ENCODE results near the gene RNF130.
A peak's percentile ranks its signal among the peaks of the same experiment; 100 is the strongest.

RNF130 gene

DNA sequence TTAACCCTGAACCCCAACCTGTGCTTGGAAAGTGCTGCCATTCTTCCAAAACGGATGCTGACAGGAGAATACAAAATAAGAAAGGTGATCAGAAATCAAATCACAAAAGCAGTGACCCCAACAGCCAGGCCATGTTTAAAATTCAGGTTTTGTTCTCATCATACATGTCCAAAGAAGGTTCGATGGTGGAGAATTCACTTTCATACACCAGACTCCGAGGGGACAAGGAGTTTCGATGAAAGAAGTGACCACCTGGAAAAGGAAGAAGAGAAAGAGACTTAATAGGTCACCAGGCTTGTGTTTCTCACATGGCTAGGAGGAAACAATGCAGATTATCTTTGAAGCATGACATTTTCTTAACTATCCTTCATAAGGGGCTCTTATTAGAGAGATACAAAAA lies 151.4 kb downstream of the RNF130 start:
- no peak for FAIRE-seq
- DNase-seq (ENCODE audit: low spot score), result no peak

DNA sequence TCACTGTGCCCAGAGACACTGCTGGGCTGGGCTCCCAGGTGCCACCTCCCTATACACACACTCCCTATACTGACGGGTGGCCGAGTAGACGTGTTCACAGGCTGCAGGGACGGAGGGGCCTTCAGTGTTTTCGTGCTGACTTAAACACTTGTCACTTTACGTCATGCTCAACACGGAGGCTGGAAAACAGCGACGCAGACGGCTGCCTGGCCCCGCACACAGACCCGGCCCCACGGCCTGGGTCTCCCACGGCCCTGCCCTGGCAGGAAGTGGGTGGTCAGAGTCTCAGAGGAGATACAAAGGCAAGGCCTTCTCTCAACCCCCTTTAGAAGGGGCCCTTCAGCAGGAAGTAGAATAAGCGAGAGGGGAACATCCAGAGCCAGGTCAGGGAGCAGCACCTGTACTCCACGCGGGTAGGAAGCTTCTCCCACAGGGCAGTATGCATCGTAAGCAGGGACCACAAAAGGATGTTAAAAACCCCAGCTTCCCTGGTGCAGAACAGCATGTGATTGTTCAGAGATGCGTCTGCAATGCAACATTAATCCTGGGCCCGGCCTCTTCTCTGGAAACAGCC lies 152.0 kb downstream of the RNF130 start:
- FAIRE-seq (no peak), DNase-seq (ENCODE audit: low spot score) (no peak)

DNA sequence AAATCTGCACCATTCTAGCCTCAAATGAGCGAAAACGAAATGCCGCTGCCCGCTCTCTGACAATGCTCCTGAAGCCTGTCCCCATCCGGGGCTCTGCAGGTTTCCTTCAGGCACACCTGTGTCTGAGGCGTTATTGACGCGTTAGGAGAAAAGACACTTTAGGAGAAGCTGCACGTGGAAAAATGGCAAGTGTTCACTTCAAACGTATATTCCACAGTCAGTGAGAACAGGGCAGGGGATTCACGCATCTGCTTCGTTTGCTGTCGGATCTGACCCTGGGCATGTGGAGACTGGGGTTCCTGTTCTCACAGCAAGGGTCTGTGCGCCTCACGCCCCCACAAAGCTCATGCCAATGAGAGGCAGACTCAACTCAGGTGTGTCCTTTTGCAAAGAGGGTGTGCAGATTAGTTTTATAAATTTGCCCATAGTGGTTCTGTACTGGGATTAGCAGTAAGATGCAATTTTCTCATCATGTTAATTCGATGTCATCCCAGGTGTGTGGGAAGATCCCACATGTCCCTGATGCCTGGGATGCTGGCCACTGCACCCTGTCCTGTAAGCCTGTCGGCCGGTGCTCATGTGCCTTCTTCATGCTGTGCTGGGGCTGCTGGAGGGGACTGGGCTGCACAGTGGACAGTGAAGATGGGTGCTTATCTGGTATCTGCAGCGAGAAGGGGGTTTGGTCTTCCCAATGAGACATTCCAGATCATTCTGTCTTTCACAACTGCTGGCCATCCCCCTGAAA lies 152.6 kb downstream of the RNF130 start:
- FAIRE-seq (no peak), DNase-seq (ENCODE audit: low spot score) (no peak)

DNA sequence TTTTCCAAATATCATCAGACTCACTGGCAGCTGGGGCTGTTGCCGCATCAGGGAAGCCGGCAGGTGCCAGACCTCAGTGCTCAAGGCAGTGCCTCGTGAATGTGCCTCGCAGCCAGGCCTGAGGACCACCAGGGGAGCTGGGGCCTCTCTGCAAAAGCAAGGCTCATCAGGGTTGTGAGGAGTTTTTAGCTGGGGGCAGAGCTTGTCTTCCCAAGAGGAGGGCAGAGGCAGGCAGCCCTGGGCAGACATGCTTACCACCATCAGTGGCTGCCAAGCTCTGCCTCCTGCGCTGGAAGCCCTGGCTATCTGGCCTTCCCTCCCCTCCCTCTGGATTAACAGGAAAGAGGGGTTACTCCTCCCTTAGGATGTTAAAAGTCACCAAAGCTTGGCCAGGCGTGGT lies 155.0 kb downstream of the RNF130 start:
- FAIRE-seq (no peak), DNase-seq (ENCODE audit: low spot score) (no peak)

DNA sequence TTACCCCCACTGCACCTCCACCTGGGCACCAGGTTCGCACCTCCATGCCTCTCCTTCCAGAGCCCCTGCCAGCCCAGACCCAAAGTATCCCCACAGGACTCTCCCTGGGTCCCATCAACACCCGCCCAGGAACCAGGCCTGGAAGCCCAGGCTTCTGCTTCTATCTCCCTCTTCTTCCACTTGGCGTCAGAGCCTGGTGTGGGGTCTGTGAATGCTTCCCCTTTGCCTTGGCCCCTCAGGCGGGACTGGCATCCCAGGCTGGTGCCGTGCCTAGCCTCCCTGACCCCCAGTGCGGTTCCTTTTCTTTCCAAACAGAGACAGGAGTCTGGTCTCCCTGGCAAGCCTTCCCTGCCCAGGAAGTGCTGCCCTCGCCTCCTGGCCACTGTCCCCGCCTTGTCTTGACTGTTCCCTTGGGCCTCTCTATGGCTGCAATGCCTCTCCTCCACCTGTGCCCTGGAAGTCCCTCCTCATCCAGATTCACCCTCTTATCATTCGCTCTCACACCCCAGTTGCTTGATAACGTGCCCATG lies 156.1 kb downstream of the RNF130 start:
- no peak for DNase-seq (ENCODE audit: low spot score)
- no peak for FAIRE-seq

DNA sequence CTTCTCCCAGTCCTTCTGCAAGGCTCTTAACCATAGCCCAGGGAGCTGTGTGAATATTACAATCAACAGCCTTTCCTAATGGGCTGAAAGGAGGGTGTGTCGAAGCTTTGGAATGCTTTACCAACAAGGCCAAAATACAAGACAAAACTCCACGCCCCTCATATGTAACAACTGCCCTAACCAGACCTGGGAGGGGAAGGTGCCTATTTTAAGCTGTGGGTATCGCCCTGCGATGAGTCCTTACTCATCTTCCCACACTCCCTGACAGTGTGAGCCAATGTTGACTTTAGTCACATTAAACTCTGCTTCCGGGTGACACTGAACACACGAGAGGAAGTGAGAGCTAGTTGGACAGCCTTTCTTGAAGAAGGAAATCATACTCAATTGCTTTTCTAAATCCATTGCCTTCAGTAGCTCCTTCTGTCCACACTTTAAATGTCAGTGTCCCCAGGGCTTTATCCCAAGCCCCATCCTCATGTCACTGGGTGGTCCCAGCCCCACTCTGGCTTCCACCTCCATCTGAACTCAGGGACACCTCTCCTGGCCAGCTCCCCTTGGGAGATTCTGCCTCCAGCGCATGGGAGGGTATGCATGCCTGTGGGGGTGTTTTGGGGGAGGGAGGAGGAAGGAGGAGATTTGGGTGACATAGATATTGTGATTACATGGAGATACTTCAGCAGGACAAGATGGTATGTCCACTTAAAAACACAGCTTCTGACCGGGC lies 157.4 kb downstream of the RNF130 start:
- DNase-seq (ENCODE audit: low spot score) (peak; percentile 35), FAIRE-seq (no peak)

DNA sequence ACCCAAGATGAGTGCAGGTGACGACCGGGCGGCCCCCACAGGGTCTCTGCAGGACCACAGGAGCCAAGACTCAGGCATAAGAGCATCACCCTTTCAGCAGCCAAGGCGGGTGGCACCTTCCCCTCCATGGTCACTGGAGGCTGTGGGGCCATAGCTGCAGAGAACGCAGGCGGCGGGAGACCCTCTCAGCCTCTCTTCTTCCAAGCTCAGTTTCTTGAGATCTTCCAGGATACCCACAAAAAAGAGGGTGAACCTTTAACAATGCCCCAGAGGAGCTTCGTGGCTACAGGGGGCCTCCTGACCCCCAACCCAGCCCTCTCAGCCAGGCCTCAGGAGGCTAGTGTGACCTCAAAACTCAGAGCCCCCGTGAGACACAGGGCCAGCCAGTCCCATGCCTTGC lies 158.1 kb downstream of the RNF130 start:
- DNase-seq (ENCODE audit: low spot score), result no peak
- no peak for FAIRE-seq

DNA sequence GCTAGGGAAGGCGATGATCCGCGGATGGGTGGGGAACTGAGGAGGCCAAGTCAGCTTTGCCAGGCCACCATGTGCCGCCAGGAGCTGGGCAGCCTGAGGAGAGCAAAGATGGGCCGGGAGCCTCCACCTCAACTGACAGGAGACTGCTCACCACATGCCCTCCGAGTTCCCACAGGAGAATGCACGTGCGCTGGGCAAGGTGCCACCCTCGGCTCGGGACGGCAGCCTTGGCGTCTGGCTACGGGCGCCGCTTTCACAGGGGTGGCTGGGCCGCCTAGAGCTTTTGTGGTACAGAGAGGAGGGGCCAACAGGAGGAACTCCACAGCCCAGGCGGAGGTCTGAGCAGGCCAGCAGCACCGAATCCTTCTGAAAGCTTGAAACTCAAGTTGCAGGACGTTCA lies 158.6 kb downstream of the RNF130 start:
- FAIRE-seq (no peak), DNase-seq (ENCODE audit: low spot score) (no peak)

DNA sequence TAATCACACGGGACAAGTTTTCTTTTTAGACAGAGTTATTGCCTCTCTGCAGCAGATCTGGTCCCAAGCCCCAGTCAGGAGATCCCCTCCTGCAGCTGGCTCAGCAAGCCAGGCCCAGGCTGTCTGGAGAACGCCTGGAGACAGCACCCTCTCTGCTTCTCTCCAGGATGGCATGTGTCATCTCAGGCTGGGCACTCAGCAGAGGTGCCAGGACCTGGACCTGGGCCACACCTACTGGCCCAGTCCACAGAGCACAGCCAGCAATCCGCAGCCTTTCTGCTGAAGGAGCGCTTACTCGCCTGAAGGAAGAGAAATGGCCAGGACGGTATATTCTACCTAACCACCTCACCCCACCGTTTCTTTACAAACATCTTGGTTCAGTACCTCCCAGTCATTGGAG lies 159.2 kb downstream of the RNF130 start:
- FAIRE-seq (no peak), DNase-seq (ENCODE audit: low spot score) (no peak)

DNA sequence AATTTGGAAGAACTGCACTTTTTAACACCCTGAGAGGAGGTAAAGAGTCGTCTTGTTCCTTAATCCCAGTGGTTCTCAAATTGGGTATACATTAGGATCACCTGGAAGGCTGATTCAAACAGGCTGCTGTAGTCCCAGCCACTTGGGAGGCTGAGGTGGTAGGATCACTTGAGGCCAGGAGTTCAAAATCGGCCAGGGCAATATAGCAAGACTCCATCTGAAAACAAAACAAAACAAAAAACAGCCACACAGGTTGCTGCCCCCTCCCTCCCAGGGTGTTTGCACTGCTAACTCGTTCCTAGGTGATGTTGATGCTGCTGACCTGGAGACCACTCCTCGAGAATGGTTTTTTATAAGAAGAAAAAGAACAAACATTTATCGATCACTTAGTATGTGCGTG lies 162.3 kb downstream of the RNF130 start:
- no peak for DNase-seq (ENCODE audit: low spot score)
- no peak for FAIRE-seq

DNA sequence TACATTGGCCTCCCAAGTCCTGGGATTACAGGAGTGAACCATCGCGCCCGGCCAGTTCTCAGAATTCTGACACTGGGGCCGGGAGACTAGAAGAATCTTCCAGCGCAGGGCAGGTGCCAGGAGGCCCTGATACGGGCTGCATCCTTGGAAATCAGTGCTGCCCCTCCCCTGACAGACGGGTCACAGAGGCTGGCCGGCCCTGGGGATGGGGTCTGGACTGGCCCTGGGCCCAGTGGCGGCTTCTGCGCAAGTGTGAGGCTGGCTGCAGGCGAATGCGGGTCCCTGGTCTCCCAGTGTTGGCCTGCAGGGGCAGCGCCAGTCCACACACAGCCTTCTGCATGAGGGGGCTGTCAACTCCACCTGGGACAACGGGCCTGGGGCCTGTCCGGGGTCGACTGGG lies 163.0 kb downstream of the RNF130 start:
- no peak for DNase-seq (ENCODE audit: low spot score)
- no peak for FAIRE-seq

DNA sequence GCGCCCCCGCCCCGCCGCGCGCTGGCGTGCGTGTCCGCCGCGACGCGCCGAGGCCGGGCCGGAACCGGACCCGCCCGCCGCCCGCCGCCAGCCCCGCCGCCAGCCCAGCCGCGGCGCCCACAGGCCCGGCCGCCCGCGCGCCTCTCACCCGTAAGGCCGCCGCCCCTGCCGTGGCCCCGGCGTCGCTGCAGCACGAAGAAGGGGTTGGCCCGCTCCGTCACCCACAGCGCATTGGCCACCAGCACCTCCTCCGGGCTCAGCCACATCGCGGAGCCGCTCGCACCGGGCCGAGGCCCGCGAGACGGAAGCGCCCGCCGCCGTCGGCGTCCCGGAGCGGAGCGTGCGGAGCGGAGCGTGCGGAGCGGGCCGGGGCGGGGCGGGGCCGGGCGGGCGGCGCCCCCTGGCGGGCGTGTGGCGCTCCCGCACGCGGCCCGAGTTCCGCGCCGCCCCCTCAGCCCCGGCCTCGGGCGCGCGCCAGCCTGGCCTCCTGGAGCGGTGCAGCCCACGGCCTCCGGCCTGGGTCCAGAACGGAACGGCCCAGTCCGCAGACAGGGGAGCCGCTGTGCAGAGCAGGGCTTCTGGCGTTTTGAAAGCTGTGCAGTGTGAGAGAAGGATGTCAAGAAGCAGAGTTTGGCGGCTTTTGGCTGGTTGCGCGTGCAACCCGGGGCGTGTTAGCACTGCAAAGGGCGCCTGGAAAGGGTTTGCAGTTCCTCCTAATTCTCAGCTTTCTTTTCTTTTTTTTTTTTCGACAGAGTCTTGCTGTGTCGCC lies 163.8 kb downstream of the RNF130 start, which contains the start of gene TBC1D9B:
Gene TBC1D9B, minus strand, starts transcription at position 342 of the 769 bp plus-strand sequence. Its CDS starts 76 bp downstream, at position 266.
- no peak for FAIRE-seq
- peak; percentile 89 for DNase-seq (ENCODE audit: low spot score)

DNA sequence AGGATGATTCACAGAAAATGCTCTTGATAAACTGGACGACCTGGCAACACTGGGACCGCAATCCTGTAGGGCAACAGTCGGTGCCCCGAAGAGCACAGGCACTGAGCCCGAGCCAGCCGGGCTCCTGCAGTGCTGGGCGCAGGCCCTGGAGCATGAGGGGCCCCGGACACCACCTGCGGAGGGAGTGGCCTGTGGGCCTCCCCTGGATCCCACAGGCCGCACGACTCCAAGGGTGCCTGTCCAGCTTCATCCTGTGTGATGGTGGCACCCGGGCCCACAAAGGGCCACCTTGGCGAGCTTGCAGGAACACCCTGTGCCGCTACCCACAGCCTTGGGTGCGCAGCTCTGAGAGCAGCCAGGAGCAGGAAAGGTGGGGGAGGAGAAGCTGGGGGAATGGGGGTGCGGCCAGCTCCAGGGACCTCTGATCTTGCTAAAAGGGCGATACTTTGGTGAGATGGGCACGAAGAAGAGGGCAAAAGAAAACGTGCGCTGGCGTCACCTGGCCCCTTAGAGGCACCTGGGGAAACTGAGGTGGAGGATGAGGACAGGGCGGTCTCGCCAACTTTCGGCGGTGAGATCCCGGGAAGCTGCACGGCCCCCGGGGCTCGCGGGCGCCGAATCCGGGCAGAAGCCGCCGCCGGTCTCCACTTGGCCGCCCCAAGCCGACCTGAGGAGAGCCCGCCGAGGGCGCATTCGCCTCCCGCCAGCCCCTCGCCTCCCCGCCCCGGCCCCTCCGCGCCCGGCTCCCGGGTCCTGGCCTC lies 164.6 kb downstream of the RNF130 start:
- FAIRE-seq (no peak), DNase-seq (ENCODE audit: low spot score) (peak; percentile 44)

DNA sequence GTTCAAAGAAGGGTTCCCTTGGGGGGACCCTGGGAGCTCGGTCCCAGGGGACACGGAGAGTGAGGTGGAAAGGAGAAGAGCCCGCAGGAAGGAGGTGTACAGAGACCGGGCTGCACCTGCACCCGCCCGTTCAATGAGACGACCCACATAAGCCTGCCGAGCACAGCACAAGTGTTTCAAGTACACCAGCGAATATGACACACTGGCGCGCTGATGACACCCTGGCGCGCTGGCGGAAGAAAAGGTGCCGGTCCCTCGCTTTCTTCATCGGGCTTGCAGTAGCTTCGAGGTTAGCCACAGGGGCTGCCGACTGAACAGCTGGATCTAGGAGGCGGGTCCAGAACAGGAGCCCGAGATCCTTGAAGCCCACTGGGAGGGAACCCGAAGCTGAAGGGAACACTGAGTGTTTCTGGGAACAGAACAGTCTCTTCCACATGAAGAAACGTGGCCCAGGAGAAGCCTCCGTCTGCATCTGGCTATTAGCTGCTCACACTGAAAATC lies 165.2 kb downstream of the RNF130 start:
- FAIRE-seq, result no peak
- no peak for DNase-seq (ENCODE audit: low spot score)

DNA sequence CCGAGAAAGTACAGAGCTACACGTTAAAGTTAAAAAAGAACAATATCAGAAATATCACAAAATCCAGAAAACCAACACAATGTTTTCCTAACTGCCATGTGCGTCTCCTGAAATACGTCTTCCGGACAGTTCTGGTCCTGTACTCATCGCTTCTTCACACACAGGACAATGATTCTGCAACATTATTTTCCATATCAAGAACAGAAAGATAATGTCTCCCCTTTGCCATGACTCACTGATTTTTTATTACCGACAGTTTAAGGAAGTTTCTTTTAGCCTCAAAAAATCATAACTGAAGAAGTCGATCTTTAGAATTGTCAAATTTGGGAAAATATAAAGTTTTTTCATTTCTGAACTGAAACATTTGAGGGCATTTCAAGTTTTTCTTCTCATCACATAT lies 166.4 kb downstream of the RNF130 start:
- FAIRE-seq (no peak), DNase-seq (ENCODE audit: low spot score) (no peak)

Data from urothelium cell line (cell line).